Measurements from ENCODE around the gene NOG.

Gene NOG

GRCh38 chr17:56623383-56623782, 29.9 kb downstream of the NOG start:
- no peak overlapping the region for H3K27ac ChIP-seq
- TF ChIP-seq CTCF (IDR thresholded peaks at IDR 0.05) (no peak), ZFX (IDR thresholded peaks at IDR 0.05; ENCODE audit: borderline replicate concordance) (no peak)

GRCh38 chr17:56624309-56624708, 30.8 kb downstream of the NOG start:
- no peak for TF ChIP-seq ZFX (IDR thresholded peaks at IDR 0.05; ENCODE audit: borderline replicate concordance)
- no peak for TF ChIP-seq CTCF (IDR thresholded peaks at IDR 0.05)
- H3K27ac ChIP-seq, result no peak overlapping the region

- no peak overlapping the region for H3K27ac ChIP-seq
- no peak for TF ChIP-seq ZFX (IDR thresholded peaks at IDR 0.05; ENCODE audit: borderline replicate concordance)
- no peak for TF ChIP-seq CTCF (IDR thresholded peaks at IDR 0.05)
Observed at GRCh38 chr17:56624912-56625311, 31.4 kb downstream of the NOG start.

GRCh38 chr17:56629531-56630075, 36.1 kb downstream of the NOG start:
- no peak overlapping the region for H3K27ac ChIP-seq
- TF ChIP-seq CTCF (IDR thresholded peaks at IDR 0.05) (peak; percentile 34; the same call in 1 of the 2 replicates), ZFX (IDR thresholded peaks at IDR 0.05; ENCODE audit: borderline replicate concordance) (no peak)

- no peak for TF ChIP-seq ZFX (IDR thresholded peaks at IDR 0.05; ENCODE audit: borderline replicate concordance)
- 0 out of 2 replicates have a peak, but pooled peaks have one; percentile 4 for TF ChIP-seq CTCF (IDR thresholded peaks at IDR 0.05)
Observed at GRCh38 chr17:56630202-56630601, 36.7 kb downstream of the NOG start.

GRCh38 chr17:56633681-56634080, 40.2 kb downstream of the NOG start:
- TF ChIP-seq ZFX (IDR thresholded peaks at IDR 0.05; ENCODE audit: borderline replicate concordance) (no peak), CTCF (IDR thresholded peaks at IDR 0.05) (no peak)
- no peak overlapping the region for H3K27ac ChIP-seq

More at GRCh38 chr17:56630202-56630601, 36.7 kb downstream of the NOG start:
- no peak overlapping the region for H3K27ac ChIP-seq

GRCh38 chr17:56635641-56636040, 42.1 kb downstream of the NOG start:
- TF ChIP-seq ZFX (IDR thresholded peaks at IDR 0.05; ENCODE audit: borderline replicate concordance) (no peak), CTCF (IDR thresholded peaks at IDR 0.05) (no peak)
- H3K27ac ChIP-seq, result no peak overlapping the region

Data from 22Rv1 (cell line).